Measurements from ENCODE around the gene STH.

GRCh38 chr17:46001390-46002310, 2.6 kb downstream of the STH start:
- TF ChIP-seq POLR2A (IDR thresholded peaks at IDR 0.05; ENCODE audit: low read depth, low read length) = no peak
- TF ChIP-seq CTCF (conservative IDR thresholded peaks at IDR 0.05; ENCODE audit: low read depth, low read length) = no peak
- TF ChIP-seq USF2 (IDR thresholded peaks at IDR 0.05; ENCODE audit: low read depth, low read length) = no peak
- TF ChIP-seq CHD1 (IDR thresholded peaks at IDR 0.05; ENCODE audit: low read depth, low read length) = no peak
- TF ChIP-seq MAFK (IDR thresholded peaks at IDR 0.05; ENCODE audit: low read depth, low read length) = no peak
- no peak for TF ChIP-seq RAD21 (IDR thresholded peaks at IDR 0.05; ENCODE audit: low read length)
- TF ChIP-seq CEBPB (IDR thresholded peaks at IDR 0.05; ENCODE audit: low read depth, low read length) = no peak
- no peak for TF ChIP-seq MXI1 (IDR thresholded peaks at IDR 0.05; ENCODE audit: borderline replicate concordance, low read depth, low read length)
- no peak for TF ChIP-seq BHLHE40 (IDR thresholded peaks at IDR 0.05; ENCODE audit: low read depth, low read length)
- TF ChIP-seq RCOR1 (IDR thresholded peaks at IDR 0.05; ENCODE audit: insufficient replicate concordance, low read length) = no peak
- no peak for TF ChIP-seq MAZ (IDR thresholded peaks at IDR 0.05; ENCODE audit: borderline replicate concordance, low read depth, low read length)

Measured in IMR-90 (cell line).